ENCODE data around the gene NFE2.
"Not testable (repeated sequence)": the region's sequence is repeated elsewhere in the genome, so short reads cannot be mapped to it uniquely, and the experiment has no call there.

NFE2 gene

GRCh38 chr12:54330442-54330841, 29.6 kb upstream of the NFE2 start:
- Histone ChIP-seq H3K27me3 (ENCODE audit: insufficient read depth, low read length) (no peaks in the 10 kb centered on the region), H3K36me3 (ENCODE audit: insufficient read depth, low read length) (0 out of 2 replicates have a peak, but pooled peaks cover 2% of the 10 kb centered on the region), H3K4me1 (ENCODE audit: insufficient read depth, low read length) (peaks cover 15% of the 10 kb centered on the region), H3K9me3 (ENCODE audit: insufficient read depth, low read depth, low read length) (no peaks in the 10 kb centered on the region), H3K9ac (ENCODE audit: low read depth, low read length) (no peak overlapping the region), H3K27ac (ENCODE audit: low read depth, low read length) (no peak overlapping the region), H3K4me3 (ENCODE audit: low read length) (no peak overlapping the region)
- 83% methylated on average over 1 of the region's 3 CpGs for WGBS

GRCh38 chr12:54329759-54330158, 28.9 kb upstream of the NFE2 start:
- WGBS: 79% methylated on average over 5 of the region's 5 CpGs
- Histone ChIP-seq H3K36me3 (ENCODE audit: insufficient read depth, low read length) (0 out of 2 replicates have a peak, but pooled peaks cover 2% of the 10 kb centered on the region), H3K27me3 (ENCODE audit: insufficient read depth, low read length) (no peaks in the 10 kb centered on the region), H3K9ac (ENCODE audit: low read depth, low read length) (no peak overlapping the region), H3K4me3 (ENCODE audit: low read length) (no peak overlapping the region), H3K9me3 (ENCODE audit: insufficient read depth, low read depth, low read length) (no peaks in the 10 kb centered on the region), H3K4me1 (ENCODE audit: insufficient read depth, low read length) (peaks cover 15% of the 10 kb centered on the region), H3K27ac (ENCODE audit: low read depth, low read length) (no peak overlapping the region)

GRCh38 chr12:54328595-54329337, 28.0 kb upstream of the NFE2 start:
- no peak overlapping the region for H3K9ac ChIP-seq (ENCODE audit: low read depth, low read length)
- H3K9me3 ChIP-seq (ENCODE audit: insufficient read depth, low read depth, low read length): no peaks in the 10 kb centered on the region
- 56% methylated on average over 5 of the region's 6 CpGs for WGBS
- H3K27me3 ChIP-seq (ENCODE audit: insufficient read depth, low read length): no peaks in the 10 kb centered on the region
- H3K4me3 ChIP-seq (ENCODE audit: low read length): no peak overlapping the region
- H3K27ac ChIP-seq (ENCODE audit: low read depth, low read length): peak overlapping the region; percentile 9; the same call in 1 of the 2 replicates
- peaks cover 19% of the 10 kb centered on the region for H3K4me1 ChIP-seq (ENCODE audit: insufficient read depth, low read length)
- 0 out of 2 replicates have a peak, but pooled peaks cover 2% of the 10 kb centered on the region for H3K36me3 ChIP-seq (ENCODE audit: insufficient read depth, low read length)

- Histone ChIP-seq H3K9ac (ENCODE audit: low read depth, low read length) (peak overlapping the region; percentile 96), H3K4me1 (ENCODE audit: insufficient read depth, low read length) (peaks cover 19% of the 10 kb centered on the region), H3K27ac (ENCODE audit: low read depth, low read length) (peak overlapping the region; percentile 81), H3K4me3 (ENCODE audit: low read length) (peak overlapping the region; percentile 96)
- WGBS: 73% methylated on average over 21 of the region's 22 CpGs
- not testable (repeated sequence) for H3K9me3 ChIP-seq (ENCODE audit: insufficient read depth, low read depth, low read length); H3K27me3 ChIP-seq (ENCODE audit: insufficient read depth, low read length); H3K36me3 ChIP-seq (ENCODE audit: insufficient read depth, low read length)
Observed at GRCh38 chr12:54325442-54326109, 24.8 kb upstream of the NFE2 start.

GRCh38 chr12:54324617-54325441, 24.0 kb upstream of the NFE2 start, which contains the start of gene COPZ1:
COPZ1 (plus strand) TSS chr12:54325131; CDS start chr12:54325164, 33 bp downstream.
- 1% methylated on average over 34 of the region's 34 CpGs for WGBS
- no peaks in the 10 kb centered on the region for H3K9me3 ChIP-seq (ENCODE audit: insufficient read depth, low read depth, low read length)
- peaks cover 14% of the 10 kb centered on the region for H3K4me1 ChIP-seq (ENCODE audit: insufficient read depth, low read length)

GRCh38 chr12:54321363-54321762, 20.5 kb upstream of the NFE2 start:
- 0 out of 2 replicates have a peak, but pooled peaks cover 3% of the 10 kb centered on the region for H3K4me1 ChIP-seq (ENCODE audit: insufficient read depth, low read length)
- H3K36me3 ChIP-seq (ENCODE audit: insufficient read depth, low read length): no peaks in the 10 kb centered on the region
- no peak overlapping the region for H3K4me3 ChIP-seq (ENCODE audit: low read length)
- H3K9ac ChIP-seq (ENCODE audit: low read depth, low read length): no peak overlapping the region
- 93% methylated on average over 5 of the region's 5 CpGs for WGBS
- H3K9me3 ChIP-seq (ENCODE audit: insufficient read depth, low read depth, low read length): no peaks in the 10 kb centered on the region
- H3K27ac ChIP-seq (ENCODE audit: low read depth, low read length): no peak overlapping the region
- H3K27me3 ChIP-seq (ENCODE audit: insufficient read depth, low read length): no peaks in the 10 kb centered on the region

More at GRCh38 chr12:54324617-54325441, 24.0 kb upstream of the NFE2 start, which contains the start of gene COPZ1:
- H3K36me3 ChIP-seq (ENCODE audit: insufficient read depth, low read length): no peaks in the 10 kb centered on the region
- peak within 1 kb of the TSS; percentile 96 for H3K9ac ChIP-seq (ENCODE audit: low read depth, low read length)
- peak within 1 kb of the TSS; percentile 81 for H3K27ac ChIP-seq (ENCODE audit: low read depth, low read length)
- no peaks in the 10 kb centered on the region for H3K27me3 ChIP-seq (ENCODE audit: insufficient read depth, low read length)
- peak within 1 kb of the TSS; percentile 96 for H3K4me3 ChIP-seq (ENCODE audit: low read length)

GRCh38 chr12:54312309-54312708, 11.5 kb upstream of the NFE2 start:
- H3K9me3 ChIP-seq (ENCODE audit: insufficient read depth, low read depth, low read length); H3K9ac ChIP-seq (ENCODE audit: low read depth, low read length); H3K36me3 ChIP-seq (ENCODE audit: insufficient read depth, low read length); H3K27me3 ChIP-seq (ENCODE audit: insufficient read depth, low read length); H3K4me3 ChIP-seq (ENCODE audit: low read length); H3K27ac ChIP-seq (ENCODE audit: low read depth, low read length); H3K4me1 ChIP-seq (ENCODE audit: insufficient read depth, low read length): not testable (repeated sequence)
- 96% methylated on average over 7 of the region's 7 CpGs for WGBS

GRCh38 chr12:54311051-54311450, 10.2 kb upstream of the NFE2 start:
- 94% methylated on average over 2 of the region's 2 CpGs for WGBS
- H3K9me3 ChIP-seq (ENCODE audit: insufficient read depth, low read depth, low read length): no peaks in the 10 kb centered on the region
- H3K4me3 ChIP-seq (ENCODE audit: low read length): no peak overlapping the region
- no peaks in the 10 kb centered on the region for H3K4me1 ChIP-seq (ENCODE audit: insufficient read depth, low read length)
- H3K27ac ChIP-seq (ENCODE audit: low read depth, low read length): no peak overlapping the region
- no peaks in the 10 kb centered on the region for H3K36me3 ChIP-seq (ENCODE audit: insufficient read depth, low read length)
- no peaks in the 10 kb centered on the region for H3K27me3 ChIP-seq (ENCODE audit: insufficient read depth, low read length)
- H3K9ac ChIP-seq (ENCODE audit: low read depth, low read length): no peak overlapping the region

- no peaks in the 10 kb centered on the region for H3K27me3 ChIP-seq (ENCODE audit: insufficient read depth, low read length)
- H3K36me3 ChIP-seq (ENCODE audit: insufficient read depth, low read length): no peaks in the 10 kb centered on the region
- no peak overlapping the region for H3K4me3 ChIP-seq (ENCODE audit: low read length)
- H3K4me1 ChIP-seq (ENCODE audit: insufficient read depth, low read length): peaks cover 20% of the 10 kb centered on the region
- H3K9ac ChIP-seq (ENCODE audit: low read depth, low read length): no peak overlapping the region
- 82% methylated on average over 8 of the region's 8 CpGs for WGBS
- H3K9me3 ChIP-seq (ENCODE audit: insufficient read depth, low read depth, low read length): no peaks in the 10 kb centered on the region
- no peak overlapping the region for H3K27ac ChIP-seq (ENCODE audit: low read depth, low read length)
Observed at GRCh38 chr12:54306925-54307741, 6.3 kb upstream of the NFE2 start.

GRCh38 chr12:54304187-54304810, 3.5 kb upstream of the NFE2 start:
- Histone ChIP-seq H3K36me3 (ENCODE audit: insufficient read depth, low read length) (no peaks in the 10 kb centered on the region), H3K4me3 (ENCODE audit: low read length) (no peak overlapping the region), H3K27ac (ENCODE audit: low read depth, low read length) (no peak overlapping the region), H3K9ac (ENCODE audit: low read depth, low read length) (no peak overlapping the region), H3K9me3 (ENCODE audit: insufficient read depth, low read depth, low read length) (no peaks in the 10 kb centered on the region), H3K27me3 (ENCODE audit: insufficient read depth, low read length) (no peaks in the 10 kb centered on the region; the same call in 1 of the 2 replicates), H3K4me1 (ENCODE audit: insufficient read depth, low read length) (peaks cover 42% of the 10 kb centered on the region)
- 30% methylated on average over 12 of the region's 12 CpGs for WGBS
